ENCODE data around the gene NSUN5.
"Not testable (repeated sequence)": the region's sequence is repeated elsewhere in the genome, so short reads cannot be mapped to it uniquely, and the experiment has no call there.

NSUN5 gene

GRCh38 chr7:73267813-73268212 is 40.8 kb downstream of the NSUN5 start:
- not testable (repeated sequence) for DNase-seq (ENCODE audit: low read depth)

DNA sequence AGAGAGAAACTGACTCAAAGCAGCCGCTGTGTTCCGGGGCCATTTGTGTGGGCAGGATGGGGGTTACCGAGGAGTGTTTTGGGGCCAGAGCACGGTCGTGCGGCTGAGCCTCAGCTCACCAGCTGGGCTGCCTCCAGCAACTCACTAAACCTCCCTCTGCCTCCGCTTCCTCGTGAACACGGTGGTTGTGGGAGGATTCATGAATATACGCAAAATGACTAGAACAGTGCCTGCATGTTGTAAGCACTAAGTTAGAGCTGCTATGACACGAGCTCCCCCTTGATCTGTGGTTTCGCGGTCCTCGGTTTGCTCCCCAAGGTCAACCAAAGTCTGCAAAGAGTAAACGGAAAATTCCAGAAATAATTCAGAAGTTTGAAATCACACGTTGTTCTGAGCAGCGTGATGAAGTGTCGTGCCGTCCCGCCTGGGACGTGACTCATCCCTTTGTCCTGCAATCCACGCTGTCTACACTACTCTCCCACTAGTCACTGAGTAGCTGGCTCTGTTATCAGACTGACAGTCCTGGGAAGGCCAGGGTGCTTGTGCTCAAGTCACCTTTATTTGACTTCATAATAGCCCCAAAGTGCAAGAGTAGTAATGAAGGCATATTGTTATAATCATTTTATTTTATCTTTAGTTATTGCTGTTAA is 41.8 kb downstream of the NSUN5 start:
- not testable (repeated sequence) for DNase-seq (ENCODE audit: low read depth)

- not testable (repeated sequence) for DNase-seq (ENCODE audit: low read depth)
Measured at GRCh38 chr7:73262416-73262815, 46.2 kb downstream of the NSUN5 start.

Data from T-helper 22 cell (primary cell).